ENCODE data around the gene DAB1. TPM values are rescaled to one million over a fixed set of nuclear protein-coding genes. Genes with fewer than 3 reads are reported as not detected.

DAB1 gene
- total and polyA plus RNA-seq, 2 of the 8 experiments (the other 6 are each of a cell fraction or from before 2014, with no cell fraction given): 4.4 to 11.8 TPM

GRCh38 chr1:56958526-56958925, 465.3 kb downstream of the DAB1 start:
- H3K23ac ChIP-seq (ENCODE audit: insufficient read length): no peak overlapping the region
- no peaks in the 10 kb centered on the region for H3K36me3 ChIP-seq (ENCODE audit: control insufficient read depth in 2 of 4, insufficient read depth in 4 of 4, low read length in 3 of 4)
- no peaks in the 10 kb centered on the region for H3K27me3 ChIP-seq (replicated peaks in 1 of 4; ENCODE audit: control insufficient read depth in 3 of 4, extremely low read depth in 1 of 4, insufficient read depth in 3 of 4, low read length in 3 of 4)
- H2BK12ac ChIP-seq (ENCODE audit: low read depth, low read length): no peak overlapping the region
- CTCF ChIA-PET (ENCODE audit: partially characterized antibody): interaction anchor here (1.5 to 5.2 kb wide), 2 partner anchors 11 to 125 kb away, joined by 5 to 30 read pairs; no protein-coding TSS in a partner anchor
- no peak overlapping the region for H4K8ac ChIP-seq (ENCODE audit: extremely low read depth, insufficient read depth, low read length)
- no peak overlapping the region for H2BK120ac ChIP-seq (replicated peaks; ENCODE audit: low read depth, low read length)
- no peak overlapping the region for H4K5ac ChIP-seq (ENCODE audit: insufficient read length, low read depth, low read length)
- no peak overlapping the region for H2BK5ac ChIP-seq (ENCODE audit: low read depth, low read length)
- TF ChIP-seq TBP (IDR thresholded peaks at IDR 0.05; ENCODE audit: low read depth, low read length): no peak
- TF ChIP-seq KDM1A (IDR thresholded peaks at IDR 0.05; ENCODE audit: borderline replicate concordance, low read length): no peak
- TF ChIP-seq MAFK (IDR thresholded peaks at IDR 0.05; ENCODE audit: low read depth, low read length): no peak
- no peak for TF ChIP-seq CHD2 (IDR thresholded peaks at IDR 0.05; ENCODE audit: low read length)
- no peak overlapping the region for H2AK5ac ChIP-seq (ENCODE audit: low read depth, low read length)
- H3K4me3 ChIP-seq (ENCODE audit: extremely low read depth in 1 of 4, insufficient read depth in 2 of 4, low read depth in 3 of 4, low read length in 4 of 4): no peak overlapping the region
- no peak overlapping the region for H3K56ac ChIP-seq (replicated peaks; ENCODE audit: insufficient read length, low read depth, low read length)
- POLR2A ChIA-PET (ENCODE audit: partially characterized antibody): no interaction called here
- H2AFZ ChIP-seq (ENCODE audit: low read length): no peak overlapping the region
- no peaks in the 10 kb centered on the region for H3K79me2 ChIP-seq (ENCODE audit: control insufficient read depth in 1 of 2, insufficient read depth in 2 of 2, low read length in 2 of 2)
- DNase-seq (ENCODE audit: low read depth in 1 of 2, low spot score in 2 of 2) (no peak), FAIRE-seq (no peak)
- no peaks in the 10 kb centered on the region for H3K9me3 ChIP-seq (ENCODE audit: insufficient read depth in 2 of 2, low read depth in 1 of 2, low read length in 1 of 2)
- no peak overlapping the region for H4K91ac ChIP-seq (replicated peaks; ENCODE audit: insufficient read length, low read length)
- H3K4ac ChIP-seq (replicated peaks; ENCODE audit: insufficient read length, low read depth, low read length): no peak overlapping the region
- no peak overlapping the region for H2BK15ac ChIP-seq (ENCODE audit: low read length)
- whole genome bisulfite sequencing, 2 experiments (ENCODE audit: extremely low coverage in 1 of 2, insufficient coverage in 1 of 2, insufficient read length in 1 of 2, insufficient replicate concordance in 2 of 2, low coverage in 1 of 2, low lambda C conversion rate in 2 of 2, missing lambda C conversion rate in 1 of 2): 88% methylated on average over 2 of the region's 2 CpGs; no CpG with 5 or more reads in 1 of the 2 experiments
- no peak overlapping the region for H2BK20ac ChIP-seq (ENCODE audit: low read length)
- no peaks in the 10 kb centered on the region for H3K4me1 ChIP-seq (replicated peaks in 1 of 4; ENCODE audit: control insufficient read depth in 3 of 4, insufficient read depth in 4 of 4, low read length in 3 of 4)
- H3K4me2 ChIP-seq (ENCODE audit: insufficient read depth in 1 of 2, low read depth in 2 of 2, low read length in 2 of 2): no peak overlapping the region
- H4K20me1 ChIP-seq (replicated peaks in 1 of 2; ENCODE audit: control insufficient read depth in 1 of 2, insufficient read depth in 2 of 2, low read length in 2 of 2): no peaks in the 10 kb centered on the region
- no peak overlapping the region for H3K27ac ChIP-seq (ENCODE audit: low read depth, low read length)
- H3K79me1 ChIP-seq (ENCODE audit: low read depth, low read length): no peaks in the 10 kb centered on the region
- no peaks in the 10 kb centered on the region for H3K23me2 ChIP-seq (ENCODE audit: low read depth, low read length)
- no peak overlapping the region for H3K14ac ChIP-seq (ENCODE audit: insufficient read length)
- H3K18ac ChIP-seq (ENCODE audit: extremely low read depth, low read length): no peak overlapping the region
- no peak overlapping the region for H3K9ac ChIP-seq (replicated peaks in 1 of 4; ENCODE audit: extremely low read depth in 1 of 4, low read depth in 3 of 4, low read length in 3 of 4)

All from H1 (cell line).